ENCODE measurements around the gene TIMM44.

The TIMM44 gene, protein sequence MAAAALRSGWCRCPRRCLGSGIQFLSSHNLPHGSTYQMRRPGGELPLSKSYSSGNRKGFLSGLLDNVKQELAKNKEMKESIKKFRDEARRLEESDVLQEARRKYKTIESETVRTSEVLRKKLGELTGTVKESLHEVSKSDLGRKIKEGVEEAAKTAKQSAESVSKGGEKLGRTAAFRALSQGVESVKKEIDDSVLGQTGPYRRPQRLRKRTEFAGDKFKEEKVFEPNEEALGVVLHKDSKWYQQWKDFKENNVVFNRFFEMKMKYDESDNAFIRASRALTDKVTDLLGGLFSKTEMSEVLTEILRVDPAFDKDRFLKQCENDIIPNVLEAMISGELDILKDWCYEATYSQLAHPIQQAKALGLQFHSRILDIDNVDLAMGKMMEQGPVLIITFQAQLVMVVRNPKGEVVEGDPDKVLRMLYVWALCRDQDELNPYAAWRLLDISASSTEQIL
- total RNA-seq = 64.4 to 66.2 reads per million in 2 donors

DNA sequence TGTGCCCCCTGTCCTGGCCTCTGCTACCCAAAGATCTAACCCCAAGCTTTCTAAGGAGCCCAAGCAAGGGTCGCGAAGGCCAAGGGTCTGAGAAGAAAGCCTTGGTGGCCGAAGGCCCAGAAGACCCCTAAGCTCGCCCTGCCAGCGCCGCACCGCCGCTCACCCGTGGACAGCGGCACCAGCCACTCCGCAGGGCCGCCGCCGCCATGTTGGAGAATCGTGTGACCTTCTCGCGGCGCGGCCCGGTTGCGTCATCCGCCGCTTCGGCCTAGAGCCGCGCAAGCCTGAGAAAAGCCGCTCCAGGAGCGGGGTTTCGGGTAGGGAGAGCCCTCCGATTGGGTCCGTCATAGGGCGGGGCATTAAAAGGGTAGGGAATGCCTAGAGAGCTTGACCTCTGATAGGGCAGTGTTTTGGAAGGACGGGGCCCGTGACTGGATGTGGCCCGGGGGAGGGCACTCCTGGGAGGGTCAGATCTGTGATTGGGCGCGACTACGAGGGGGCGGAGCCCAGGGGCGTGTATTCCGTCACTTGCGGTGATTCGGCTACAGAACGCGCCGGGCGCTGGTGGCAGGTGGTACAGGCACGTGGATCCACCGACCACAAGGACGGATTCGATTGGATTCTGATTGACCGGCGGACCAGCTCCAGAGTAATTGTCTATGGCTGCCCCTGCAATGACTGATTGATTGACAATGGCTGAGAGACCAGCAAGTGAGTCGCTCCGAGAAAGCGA is at the start of gene TIMM44:
TSS of gene TIMM44 (minus strand) at position 223 of the 733 bp plus-strand sequence. CDS start at position 208, 15 bp downstream.
- DNase-seq = peak; percentile 95

DNA sequence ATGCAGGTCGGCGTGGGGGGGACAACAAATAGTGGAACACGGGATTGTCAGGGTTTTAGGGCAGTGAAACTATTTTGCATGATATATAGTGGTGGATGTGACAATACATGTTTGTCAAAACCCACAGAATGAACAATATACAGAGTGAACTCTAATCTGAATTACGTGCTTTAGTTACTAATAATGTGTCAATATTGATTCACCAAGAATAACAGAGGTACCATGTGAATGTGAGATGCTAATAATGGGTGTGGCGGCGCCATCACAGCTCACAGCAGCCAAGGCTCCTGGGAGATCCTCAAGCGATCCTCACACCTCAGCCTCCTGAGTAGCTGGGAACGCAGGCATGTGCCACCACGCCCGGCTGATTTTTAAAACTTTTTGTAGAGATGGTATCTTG is 49.1 kb upstream of the TIMM44 start:
- DNase-seq = no peak

DNA sequence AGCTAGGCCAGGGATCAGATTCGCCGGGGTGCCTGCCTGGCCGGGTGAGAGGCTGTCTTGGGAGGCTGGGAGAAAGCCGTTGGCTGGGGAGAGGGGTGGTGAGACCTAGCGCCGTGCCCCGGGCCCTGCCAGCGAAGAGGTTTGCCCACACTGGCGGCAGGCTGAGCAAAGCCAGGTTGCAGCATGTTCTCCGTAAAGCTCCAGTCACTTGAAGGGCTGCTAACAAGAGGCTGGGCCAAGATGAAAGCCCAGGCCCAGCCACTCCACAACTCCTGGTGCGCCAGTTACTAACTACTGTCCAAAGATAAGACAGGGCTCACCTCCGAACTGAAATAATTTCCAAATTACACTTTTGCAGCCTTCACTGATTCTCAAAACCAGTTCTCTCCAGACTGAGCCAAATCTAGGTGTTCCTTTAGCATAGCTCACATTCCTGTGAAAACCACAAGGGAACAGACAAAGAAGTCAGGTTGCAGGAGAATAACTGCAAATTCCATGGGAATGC is 45.7 kb upstream of the TIMM44 start:
- no peak for DNase-seq

DNA sequence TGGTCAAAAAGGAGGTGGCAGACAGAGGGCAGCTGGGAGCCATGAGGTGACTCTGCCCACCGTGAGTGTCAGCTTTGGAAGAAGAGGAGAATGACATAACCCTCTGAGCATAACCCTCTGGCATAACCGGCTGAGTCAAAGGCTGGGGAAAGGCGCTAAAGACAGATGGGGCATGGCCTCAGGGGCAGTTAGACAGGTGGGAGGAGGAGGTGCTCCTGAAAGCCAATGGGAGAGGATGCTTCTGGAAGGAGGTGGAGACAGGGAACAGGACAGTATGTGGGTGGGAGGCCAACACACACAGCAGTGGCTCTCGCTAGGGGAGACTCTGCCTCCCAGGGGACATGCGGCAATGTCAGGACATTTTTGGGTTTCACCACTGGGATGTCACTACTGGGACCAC is 44.8 kb upstream of the TIMM44 start:
- no peak for DNase-seq

DNA sequence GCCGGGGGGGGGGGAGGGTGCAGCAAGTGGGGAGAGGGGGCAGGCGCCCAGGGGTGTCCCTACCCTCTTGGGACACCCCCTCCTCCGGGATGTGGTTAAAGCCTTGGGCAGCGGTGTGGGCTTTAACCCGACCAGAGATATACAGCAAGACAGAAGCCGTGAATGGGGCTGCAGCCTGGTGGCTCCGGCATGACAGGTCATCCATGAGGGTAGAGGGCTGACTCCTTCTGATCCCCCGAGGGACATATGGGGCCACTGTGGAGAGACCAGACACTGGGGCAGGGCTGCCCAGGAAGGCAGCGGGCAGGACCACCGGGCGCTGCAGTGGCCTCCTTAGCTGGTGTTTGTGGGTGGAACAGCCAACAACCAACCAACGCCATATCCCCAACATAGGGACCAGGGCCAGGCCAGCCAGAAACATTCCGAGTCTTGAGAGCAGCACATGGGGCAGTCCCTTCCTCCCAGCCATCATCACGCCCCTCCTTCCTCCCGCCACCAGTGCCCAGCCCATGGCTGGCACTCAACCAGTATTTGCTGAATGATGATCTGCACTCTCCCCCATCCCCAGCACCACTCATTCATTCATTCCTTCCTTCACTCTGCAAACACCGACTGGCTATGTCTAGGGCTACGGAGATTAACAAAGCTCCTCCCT is 43.8 kb upstream of the TIMM44 start:
- DNase-seq = no peak

DNA sequence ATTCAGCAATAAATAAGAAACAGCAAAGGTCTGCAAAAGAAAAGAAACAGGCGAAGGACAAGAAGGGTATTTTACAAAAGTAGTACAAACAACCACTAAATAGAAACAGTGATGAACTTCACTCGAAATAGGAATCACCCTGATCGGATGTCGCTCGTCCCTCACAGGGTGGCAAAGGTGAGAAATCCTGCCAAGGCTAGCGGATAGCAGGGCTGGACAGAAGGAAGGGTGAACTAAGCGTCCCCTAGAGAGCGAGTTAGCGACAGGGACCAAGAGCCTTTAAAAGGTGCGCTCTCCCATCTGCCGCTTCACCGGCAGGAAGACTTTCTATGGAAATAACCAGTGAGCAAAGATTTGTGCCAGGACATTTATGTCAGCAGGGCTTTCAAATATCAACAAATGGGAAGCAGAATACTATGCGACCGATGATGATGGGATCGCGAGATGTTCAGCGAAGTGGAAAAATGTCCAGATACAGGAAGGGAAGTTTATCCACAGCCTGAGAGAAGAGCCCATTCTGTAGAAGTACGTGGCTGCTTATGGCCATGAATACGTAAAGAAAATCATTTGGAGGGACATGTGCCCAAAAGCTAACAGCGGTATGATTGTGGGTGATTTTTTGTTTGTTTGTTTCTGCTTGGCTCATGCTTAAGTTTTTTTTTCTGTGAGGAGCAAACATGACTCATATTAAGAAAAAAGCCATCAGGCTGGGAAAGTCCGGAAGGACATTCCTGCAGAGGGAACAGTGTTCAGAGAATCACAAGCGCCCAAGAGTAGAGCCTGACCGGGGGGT is 43.1 kb upstream of the TIMM44 start:
- DNase-seq = no peak

DNA sequence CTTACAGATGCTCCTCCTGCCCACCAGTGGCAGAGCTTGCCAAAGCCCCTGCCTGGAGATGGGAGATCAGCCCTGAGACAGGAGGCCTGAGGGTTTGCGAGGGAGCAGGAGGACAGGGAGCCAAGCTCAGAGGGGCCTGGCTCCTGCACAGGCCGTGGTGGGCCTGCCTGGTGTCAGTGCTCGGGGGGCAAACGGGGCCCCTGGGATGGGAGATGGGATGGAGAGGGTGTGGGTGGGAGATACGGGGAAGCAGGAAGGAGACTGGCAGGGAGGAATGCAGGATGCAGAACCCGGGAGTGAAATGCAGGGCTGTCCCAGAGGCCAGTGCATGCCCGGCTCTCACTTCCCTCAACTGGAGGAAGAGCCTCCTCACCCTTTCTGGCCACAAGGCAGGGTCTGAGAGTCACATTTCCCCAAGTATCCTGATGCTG is 42.0 kb upstream of the TIMM44 start:
- DNase-seq = no peak

DNA sequence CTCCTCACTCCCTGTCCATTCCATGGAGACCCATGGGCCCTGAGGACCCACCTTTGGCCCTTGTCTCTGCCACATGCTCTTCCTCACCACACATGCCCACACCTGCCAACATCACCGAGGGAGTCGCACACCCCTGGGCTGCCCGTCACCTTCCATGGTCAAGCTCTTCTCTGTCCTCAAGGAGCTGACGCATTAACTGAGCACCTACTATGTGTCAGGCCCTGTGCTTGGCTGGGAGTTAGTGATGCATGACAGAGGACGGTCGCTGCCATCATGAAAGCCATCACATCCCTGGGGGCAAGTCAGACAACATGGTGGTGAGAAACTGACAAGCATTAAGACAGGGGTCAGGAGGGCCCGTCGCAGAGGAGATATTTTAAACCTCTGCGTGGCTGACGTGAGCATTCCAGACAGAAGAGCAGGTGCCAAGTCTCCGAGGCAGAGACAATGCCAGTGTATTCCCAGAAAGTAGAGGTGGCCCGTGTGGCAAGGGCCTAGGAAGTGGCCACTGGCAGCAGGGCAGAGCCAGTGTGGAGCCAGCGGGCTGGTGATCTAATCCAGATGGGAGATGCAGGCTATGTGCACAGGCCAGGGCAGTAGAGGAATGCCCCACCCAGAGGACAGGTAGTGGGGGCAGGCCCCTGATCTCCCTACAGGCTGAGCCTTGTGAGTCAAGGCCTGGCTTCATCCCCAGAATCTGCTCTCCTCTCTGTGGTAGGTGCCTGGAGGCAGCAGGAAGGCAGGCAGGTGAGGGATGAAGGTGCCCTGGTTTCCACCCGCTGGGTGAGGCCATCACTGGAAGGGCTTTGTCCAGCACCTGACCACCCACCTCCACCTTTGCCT is 40.8 kb upstream of the TIMM44 start:
- no peak for DNase-seq

DNA sequence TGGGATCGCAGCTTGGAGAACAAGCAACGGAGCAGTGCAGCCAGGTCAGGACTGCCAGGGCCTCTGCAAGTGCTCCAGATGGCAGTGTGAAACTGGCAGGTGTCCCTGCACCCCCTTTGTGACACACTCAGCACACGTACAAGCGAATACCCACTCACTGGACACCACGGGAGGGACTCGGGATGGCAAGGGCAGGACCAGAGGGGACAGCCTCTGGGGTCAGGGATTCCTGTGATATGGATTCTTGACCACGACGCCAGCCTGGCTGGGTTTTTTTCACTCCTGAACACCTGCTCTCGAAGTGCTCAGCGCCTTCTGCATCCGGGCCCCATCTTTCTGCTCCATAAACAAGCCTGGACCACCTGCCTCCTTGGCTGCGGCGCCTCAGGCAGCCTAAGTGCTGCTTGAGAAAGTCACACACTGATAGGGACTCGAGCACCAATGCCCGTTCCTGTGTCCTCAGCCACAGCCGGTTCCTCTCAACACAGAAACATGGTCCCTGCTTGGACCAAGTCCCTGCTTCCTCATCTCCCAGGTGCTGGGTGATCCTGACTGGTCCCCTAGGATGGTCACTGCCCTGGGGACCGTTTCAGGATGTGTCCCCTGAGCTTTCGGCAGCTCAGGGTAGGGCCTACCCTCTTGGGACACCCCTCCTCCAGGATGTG is 40.0 kb upstream of the TIMM44 start:
- no peak for DNase-seq

DNA sequence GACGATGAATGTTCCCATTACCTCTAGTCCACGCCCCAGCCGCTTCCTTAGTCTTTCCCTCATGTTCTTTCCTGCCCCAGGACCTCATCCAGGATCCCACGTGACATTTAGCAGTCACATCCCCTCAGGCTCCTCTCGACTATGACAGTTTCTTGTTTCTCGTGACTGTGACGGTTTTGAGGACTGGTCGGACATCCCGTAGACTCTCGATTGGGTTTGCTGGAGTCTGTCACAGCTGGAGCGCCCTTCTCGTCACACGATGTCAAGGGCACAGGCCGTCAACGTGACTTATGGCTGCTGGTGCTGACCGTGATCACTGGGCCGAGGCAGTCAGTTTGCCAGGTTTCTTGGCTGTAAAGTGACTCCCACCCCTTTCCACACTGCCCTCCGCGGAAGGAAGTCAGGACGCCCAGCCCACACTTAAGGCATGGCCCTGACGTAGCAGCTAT is 39.2 kb upstream of the TIMM44 start:
- DNase-seq = no peak

DNA sequence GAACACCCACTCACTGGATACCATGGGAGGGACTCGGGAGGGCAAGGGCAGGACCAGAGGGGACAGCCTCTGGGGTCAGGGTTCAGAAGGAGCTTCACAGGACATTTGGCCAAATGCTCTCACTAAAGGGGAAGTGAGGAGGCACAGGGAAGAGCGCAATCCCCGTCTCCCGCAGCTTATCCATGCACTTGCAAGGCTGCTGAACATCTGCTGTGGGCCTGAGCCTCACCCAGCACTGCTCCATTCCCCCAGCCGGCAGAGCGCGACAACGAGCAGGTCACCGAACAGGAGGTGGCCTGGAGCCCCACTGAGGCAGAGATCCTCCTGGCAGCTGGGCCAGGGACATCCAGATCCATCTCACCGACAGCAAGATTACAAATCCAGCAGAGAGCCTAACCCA is 38.6 kb upstream of the TIMM44 start:
- DNase-seq = no peak

DNA sequence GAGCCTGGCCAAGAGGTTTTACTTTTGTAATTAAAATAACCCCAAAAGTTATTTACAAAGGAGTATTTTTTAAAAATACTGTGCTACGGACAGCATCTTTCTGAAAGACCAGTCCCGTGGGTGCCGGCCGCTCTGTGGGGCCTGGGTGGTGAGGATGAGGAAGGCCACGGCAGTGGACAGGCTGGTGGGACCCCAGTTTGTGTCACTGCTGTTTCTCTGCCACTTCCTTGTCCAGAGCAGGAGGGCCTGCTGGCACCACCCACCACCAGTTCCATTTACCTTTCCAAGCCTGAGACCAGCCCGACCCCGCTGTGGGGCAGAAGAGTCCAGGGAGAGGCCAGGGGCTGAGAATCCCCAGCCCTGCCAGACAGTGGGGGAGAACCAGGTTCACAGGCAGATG is 38.2 kb upstream of the TIMM44 start:
- DNase-seq = no peak

DNA sequence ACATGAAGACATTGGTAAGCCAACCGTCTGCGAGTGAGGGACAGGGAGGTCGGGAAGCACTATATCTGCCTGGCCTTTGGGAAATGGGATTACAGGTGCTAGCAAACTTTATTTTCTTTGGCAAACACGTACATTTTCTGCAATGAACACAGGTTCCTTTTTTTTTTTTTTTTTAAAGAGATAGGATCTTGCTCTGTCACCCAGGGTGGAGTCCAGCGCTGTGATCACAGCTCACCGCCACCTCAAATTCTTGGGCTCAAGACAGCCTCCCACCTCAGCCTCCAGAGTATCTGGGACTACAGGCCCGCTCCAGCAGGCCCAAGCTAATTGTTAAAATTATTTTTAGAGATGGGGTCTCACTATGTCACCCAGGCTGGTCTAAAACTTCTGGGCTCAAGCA is 37.7 kb upstream of the TIMM44 start:
- DNase-seq = no peak

DNA sequence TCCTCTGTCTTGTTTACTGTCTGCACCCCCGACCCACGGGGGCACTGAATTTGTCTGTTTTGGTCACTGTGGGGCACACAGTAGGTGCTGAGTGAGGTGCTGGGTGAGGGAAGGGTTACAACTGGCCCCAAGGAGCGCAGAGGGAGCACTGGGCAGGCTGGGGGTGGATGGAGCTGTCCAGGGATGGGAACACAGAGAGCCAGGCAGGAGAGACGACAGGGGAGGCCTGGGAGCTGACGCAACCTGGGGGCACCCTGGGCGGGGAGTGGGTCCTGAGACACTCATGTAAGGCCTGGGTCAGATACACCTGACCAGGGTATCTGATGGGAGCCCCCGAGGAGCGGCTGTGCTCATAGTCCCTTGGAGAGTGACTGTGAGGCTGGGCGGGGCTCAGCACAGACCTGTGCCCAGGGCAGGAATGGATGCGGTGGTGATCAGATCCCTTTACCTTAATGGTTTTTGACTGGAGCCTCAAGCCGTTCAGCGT is 37.2 kb upstream of the TIMM44 start:
- DNase-seq = no peak

DNA sequence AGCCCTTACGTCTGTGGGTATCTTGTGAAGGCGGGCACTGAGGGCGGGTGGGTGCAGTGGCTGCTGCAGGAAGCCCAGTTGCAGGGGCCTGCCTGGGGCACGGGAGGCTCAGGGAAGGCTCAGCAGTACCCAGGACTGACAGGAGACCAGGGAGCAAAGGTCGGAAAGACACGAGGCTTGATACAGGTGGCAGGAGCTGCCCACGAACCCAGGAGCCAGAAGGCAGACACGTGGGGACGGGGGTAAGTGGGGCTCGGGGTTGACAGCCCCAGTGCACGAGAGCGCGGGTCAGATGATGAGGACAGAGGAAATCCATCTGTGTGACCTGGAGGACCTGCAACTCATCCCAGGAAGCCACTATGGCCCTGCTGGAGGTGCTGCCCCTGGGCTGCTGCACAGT is 36.7 kb upstream of the TIMM44 start:
- DNase-seq = no peak

DNA sequence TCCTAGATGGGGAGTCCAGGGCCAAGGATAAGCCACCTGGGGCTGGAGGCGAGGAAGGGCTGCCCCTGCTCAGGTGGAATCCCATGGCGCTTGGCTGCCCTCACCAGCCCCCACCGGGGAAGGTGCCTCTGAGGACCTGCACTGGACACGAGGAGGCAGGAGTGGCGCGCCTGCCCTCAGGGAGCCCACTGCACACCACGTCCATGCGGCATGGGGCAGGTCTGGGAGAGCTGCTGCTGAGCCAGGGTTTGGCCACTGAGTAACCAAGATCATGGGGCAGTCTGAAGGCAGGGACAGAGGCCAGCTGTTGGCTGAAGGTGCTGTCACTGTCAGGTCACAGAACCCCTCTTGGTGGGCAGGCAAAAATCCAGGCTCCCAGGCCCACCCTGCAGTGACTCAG is 36.1 kb upstream of the TIMM44 start:
- DNase-seq = no peak

DNA sequence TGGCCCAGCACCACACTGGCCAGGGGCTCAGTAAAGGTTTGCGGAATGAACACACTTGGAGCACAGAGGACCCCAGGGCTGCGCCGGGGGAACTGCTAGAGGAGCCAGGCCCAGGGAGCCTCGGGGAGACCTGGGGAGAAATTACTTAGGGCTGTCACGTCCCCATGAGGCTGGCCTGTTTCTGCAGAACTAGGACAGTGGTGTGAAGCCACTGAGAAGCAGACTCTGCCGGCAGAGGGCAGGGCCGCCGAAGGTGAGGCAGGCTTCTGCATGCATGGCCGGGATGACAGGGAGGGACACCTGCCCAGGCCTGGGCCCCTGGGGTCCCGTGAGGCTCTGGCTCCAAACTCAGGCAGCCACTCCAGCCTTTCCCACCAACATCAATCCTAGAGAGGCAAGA is 35.5 kb upstream of the TIMM44 start:
- no peak for DNase-seq

DNA sequence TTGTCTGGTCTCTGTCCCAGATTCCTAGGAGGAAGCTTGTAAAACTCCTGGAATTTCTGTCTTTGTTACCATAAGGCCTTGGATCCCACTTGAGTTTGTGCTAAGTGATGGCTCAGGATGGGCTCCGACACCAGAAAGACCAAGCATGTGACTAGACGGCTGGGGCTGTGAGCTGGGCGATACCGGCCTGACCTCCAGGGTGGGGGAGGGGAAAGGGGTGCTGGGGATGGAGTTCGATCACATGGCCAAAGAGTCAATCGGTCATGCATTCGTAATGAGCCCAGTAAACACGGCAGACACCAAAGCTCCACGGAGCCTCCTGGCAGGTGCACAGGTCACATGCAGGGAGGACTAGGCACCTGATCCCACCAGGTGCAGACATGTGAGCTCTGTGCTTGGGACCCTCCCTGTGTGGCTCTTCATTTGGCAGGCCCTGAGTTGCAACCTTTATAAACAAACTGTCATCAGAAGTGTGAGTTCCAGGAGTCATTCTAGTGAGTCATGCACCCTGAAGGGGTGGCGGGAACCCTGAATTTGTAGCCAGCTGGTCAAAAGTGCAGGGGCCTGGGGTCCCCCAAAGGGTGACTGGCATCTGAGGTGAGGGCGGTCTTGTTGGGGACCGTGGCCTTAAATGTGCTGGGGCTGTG is 34.8 kb upstream of the TIMM44 start:
- no peak for DNase-seq

DNA sequence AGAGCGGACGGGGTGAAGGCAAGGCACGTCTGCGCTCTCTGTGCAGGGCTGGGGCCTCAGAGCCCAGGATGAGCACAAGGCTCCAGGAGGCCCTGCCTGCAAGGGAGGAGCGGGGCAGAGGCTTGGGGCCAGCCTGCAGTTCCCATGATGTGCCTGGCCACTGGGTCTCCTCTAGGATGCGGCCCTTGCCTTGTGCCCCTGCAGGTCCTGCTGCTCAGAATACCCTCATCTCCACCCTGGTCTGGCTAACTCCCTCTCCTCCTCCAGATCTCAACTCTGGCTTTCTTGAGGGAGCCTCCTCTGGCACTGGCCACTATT is 34.2 kb upstream of the TIMM44 start:
- no peak for DNase-seq

DNA sequence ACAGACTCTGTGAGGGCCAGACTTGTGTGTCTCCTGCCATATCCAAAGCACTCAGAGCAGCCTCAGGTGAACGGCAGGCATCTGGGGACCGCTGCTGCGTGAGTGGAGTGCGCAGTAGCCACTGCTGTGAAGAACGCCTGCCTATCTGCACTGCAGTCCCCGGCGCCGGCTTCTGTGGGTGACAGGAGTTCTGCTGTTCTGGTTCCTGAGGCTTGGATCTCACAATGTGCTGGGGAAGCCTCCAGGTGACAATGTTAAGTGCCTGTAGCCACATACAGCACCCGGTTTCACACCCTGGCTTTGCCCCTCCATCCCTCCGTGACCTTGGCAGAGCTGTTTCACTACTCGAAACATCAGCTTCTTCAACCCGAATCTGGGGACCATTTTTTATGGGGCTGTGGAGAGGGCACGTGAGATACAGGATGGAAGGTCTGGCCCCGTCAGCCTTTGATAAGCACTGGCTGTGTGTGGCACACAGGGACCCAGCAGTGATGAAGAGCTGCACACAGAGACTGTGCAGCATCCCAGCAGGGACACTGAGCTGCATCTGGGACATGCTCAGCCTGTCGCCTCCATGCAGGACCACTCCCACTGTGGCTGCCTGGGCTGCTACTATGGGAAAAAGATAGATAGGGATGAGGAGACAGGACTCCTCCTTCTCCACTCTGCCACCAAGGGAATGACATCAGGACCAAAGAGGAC is 33.7 kb upstream of the TIMM44 start:
- DNase-seq = no peak
